MCF 10A (cell line): Measurements from ENCODE around the gene PPM1H. TPM values are rescaled to one million over a fixed set of nuclear protein-coding genes. Genes with fewer than 3 reads are reported as not detected.
"Not testable (repeated sequence)": the region's sequence is repeated elsewhere in the genome, so short reads cannot be mapped to it uniquely, and the experiment has no call there.

ENCODE experiments used
- BruUV-seq: library from RNA; stranded (reverse); fragments of 400-500 nt; replicated peaks from 2 replicates; lab custom pipeline; 2021; lab: Mats Ljungman, UMichigan
- CTCF ChIA-PET: fragments of 300-600 bp; sonication (Branson Sonifier 250); formaldehyde crosslinking; extraction: SDS; loops from one replicate; lab custom pipeline; 2021; ENCODE audit warnings: antibody characterized with exemption, inconsistent platforms; lab: Yijun Ruan, JAX
- POLR2A ChIA-PET: fragments of 300-600, 350-650 bp; sonication (Branson Sonifier 250); formaldehyde crosslinking; extraction: SDS; loops from one replicate; lab custom pipeline; 2020; ENCODE audit warnings: antibody characterized with exemption, inconsistent platforms; lab: Yijun Ruan, JAX
- DNase-seq: peaks from one replicate; pipeline ENCODE4 v3.0.0-alpha.2; 2018; ENCODE audit not compliant: unreplicated experiment
- H3K27ac Mint-ChIP-seq: one replicate; pipeline ENCODE4 v1.8.0; 2022; ENCODE audit warnings: mild to moderate bottlenecking, low read depth, mixed read lengths; ENCODE audit not compliant: unreplicated experiment
- H3K27me3 Mint-ChIP-seq: one replicate; pipeline ENCODE4 v1.8.0; 2022; ENCODE audit warnings: mixed read lengths; ENCODE audit not compliant: insufficient read depth, unreplicated experiment
- H3K36me3 Mint-ChIP-seq: one replicate; pipeline ENCODE4 v1.8.0; 2022; ENCODE audit warnings: mild to moderate bottlenecking, moderate library complexity, mixed read lengths; ENCODE audit not compliant: insufficient read depth, unreplicated experiment
- H3K4me1 Mint-ChIP-seq: one replicate; pipeline ENCODE4 v1.8.0; 2022; ENCODE audit warnings: mixed read lengths; ENCODE audit not compliant: insufficient read depth, unreplicated experiment
- H3K4me3 Mint-ChIP-seq: one replicate; pipeline ENCODE4 v1.8.0; 2022; ENCODE audit warnings: mild to moderate bottlenecking, moderate library complexity, mixed read lengths; ENCODE audit not compliant: unreplicated experiment
- H3K9me3 Mint-ChIP-seq: one replicate; pipeline ENCODE4 v1.8.0; 2022; ENCODE audit warnings: mixed read lengths; ENCODE audit not compliant: unreplicated experiment
- CTCF ChIP-seq: fragments of 200-600 bp; IDR thresholded peaks from one replicate; pipeline ENCODE4 v1.8.0; 2022; ENCODE audit warnings: antibody characterized with exemption, mild to moderate bottlenecking; ENCODE audit not compliant: unreplicated experiment
- intact Hi-C: fragments of 100-400 bp; cut with micrococcal nuclease; formaldehyde crosslinking; loops from 2 replicates; pipeline ENCODE4 v1.14.1; 2022
- total RNA-seq: library from RNA; stranded (reverse); gene quantifications from 2 replicates; pipeline ENCODE4 v1.2.3, GENCODE V29; 2022

Gene PPM1H
- total RNA-seq, 1 experiment from 2014 or later: 0.49 TPM

DNA sequence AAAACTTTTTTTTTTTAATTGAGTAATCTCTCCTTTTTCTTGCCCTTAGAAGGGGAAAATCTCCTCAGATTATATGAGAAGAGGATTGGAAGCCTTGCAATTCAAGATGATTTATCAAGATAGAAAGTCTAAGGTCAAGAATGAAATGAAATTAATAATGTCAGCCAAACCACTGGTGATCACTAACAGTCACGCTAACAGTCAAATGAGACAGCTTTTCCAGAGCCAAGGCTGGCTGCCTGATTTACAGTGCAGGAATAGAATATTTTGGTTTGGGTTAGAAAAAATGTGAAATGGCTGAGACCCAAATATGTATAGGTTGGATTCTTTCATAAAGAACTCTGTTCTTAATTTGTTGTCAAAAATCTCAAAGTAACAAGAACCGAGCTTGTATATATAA is 204.3 kb downstream of the PPM1H start:
- Mint-ChIP-seq H3K4me3 (no peak overlapping the region), H3K9me3 (no peaks in the 10 kb centered on the region), H3K27ac (no peak overlapping the region), H3K4me1 (peaks cover 27% of the 10 kb centered on the region), H3K36me3 (no peaks in the 10 kb centered on the region), H3K27me3 (no peaks in the 10 kb centered on the region)
- intact Hi-C loops: loop anchor here (5.0 kb wide), 2 partner anchors 62 to 128 kb away; no protein-coding TSS in a partner anchor
- BruUV-seq: no TSS peak
- no peak for DNase-seq
- ChIA-PET POLR2A (no interaction called here), CTCF (interaction anchor here (0.6 kb wide), 1 partner anchor 34 kb away, joined by 4 read pairs; no protein-coding TSS in a partner anchor)
- no peak for TF ChIP-seq CTCF

- POLR2A ChIA-PET, BruUV-seq, H3K4me3 Mint-ChIP-seq, H3K36me3 Mint-ChIP-seq, H3K27me3 Mint-ChIP-seq, CTCF ChIA-PET, H3K27ac Mint-ChIP-seq, DNase-seq, H3K9me3 Mint-ChIP-seq: not testable (repeated sequence)
- peaks cover 35% of the 10 kb centered on the region for H3K4me1 Mint-ChIP-seq
- intact Hi-C loops: loop anchor here (5.0 kb wide), 2 partner anchors 62 to 128 kb away; no protein-coding TSS in a partner anchor
Measured at GRCh38 chr12:62729579-62730544, 205.1 kb downstream of the PPM1H start.

- CTCF ChIA-PET: interaction anchor here (0.6 kb wide), 1 partner anchor 48 kb away, joined by 3 read pairs; no protein-coding TSS in a partner anchor
- TF ChIP-seq CTCF: no peak
- Mint-ChIP-seq H3K9me3 (no peaks in the 10 kb centered on the region), H3K27me3 (no peaks in the 10 kb centered on the region), H3K4me3 (no peak overlapping the region), H3K36me3 (no peaks in the 10 kb centered on the region), H3K4me1 (peaks cover 36% of the 10 kb centered on the region), H3K27ac (no peak overlapping the region)
- POLR2A ChIA-PET: no interaction called here
- no TSS peak for BruUV-seq
- intact Hi-C loops: no loop called here
- no peak for DNase-seq
Measured at GRCh38 chr12:62728741-62729140, 206.2 kb downstream of the PPM1H start.

GRCh38 chr12:62726471-62726980 is 208.4 kb downstream of the PPM1H start:
- POLR2A ChIA-PET: no interaction called here
- Mint-ChIP-seq H3K4me1 (peaks cover 20% of the 10 kb centered on the region), H3K27me3 (no peaks in the 10 kb centered on the region), H3K36me3 (no peaks in the 10 kb centered on the region), H3K27ac (no peak overlapping the region), H3K4me3 (no peak overlapping the region), H3K9me3 (no peaks in the 10 kb centered on the region)
- intact Hi-C loops: no loop called here
- BruUV-seq: no TSS peak
- TF ChIP-seq CTCF: no peak
- no peak for DNase-seq
- CTCF ChIA-PET: no interaction called here
